ENCODE measurements around the gene PPP4R2.
"Not testable (repeated sequence)": the region's sequence is repeated elsewhere in the genome, so short reads cannot be mapped to it uniquely, and the experiment has no call there.

The PPP4R2 gene

GRCh38 chr3:72982609-72983366 lies 13.8 kb upstream of the PPP4R2 start:
- H3K4me3 ChIP-seq (ENCODE audit: low read length): no peak overlapping the region

GRCh38 chr3:72985576-72985975 lies 11.0 kb upstream of the PPP4R2 start:
- H3K9ac ChIP-seq (ENCODE audit: low read depth, low read length): no peak overlapping the region
- H3K4me2 ChIP-seq (ENCODE audit: low read length): no peak overlapping the region
- H3K4me1 ChIP-seq (ENCODE audit: control insufficient read depth, insufficient read depth, low read length): no peaks in the 10 kb centered on the region
- no peak overlapping the region for H3K4me3 ChIP-seq (ENCODE audit: low read length)
- H3K27me3 ChIP-seq (ENCODE audit: control insufficient read depth, insufficient read depth, low read length): no peaks in the 10 kb centered on the region
- no peaks in the 10 kb centered on the region for H3K9me3 ChIP-seq (replicated peaks; ENCODE audit: low read length)
- no peaks in the 10 kb centered on the region for H3K36me3 ChIP-seq (ENCODE audit: insufficient read depth, low read length)

More at GRCh38 chr3:72982609-72983366, 13.8 kb upstream of the PPP4R2 start:
- H3K4me2 ChIP-seq (ENCODE audit: low read length): no peak overlapping the region
- no peaks in the 10 kb centered on the region for H3K4me1 ChIP-seq (ENCODE audit: control insufficient read depth, insufficient read depth, low read length)
- H3K9ac ChIP-seq (ENCODE audit: low read depth, low read length): no peak overlapping the region
- no peaks in the 10 kb centered on the region for H3K27me3 ChIP-seq (ENCODE audit: control insufficient read depth, insufficient read depth, low read length)
- no peaks in the 10 kb centered on the region for H3K36me3 ChIP-seq (ENCODE audit: insufficient read depth, low read length)
- no peaks in the 10 kb centered on the region for H3K9me3 ChIP-seq (replicated peaks; ENCODE audit: low read length)

- H3K4me2 ChIP-seq (ENCODE audit: low read length): no peak overlapping the region
- H3K9ac ChIP-seq (ENCODE audit: low read depth, low read length): no peak overlapping the region
- H3K36me3 ChIP-seq (ENCODE audit: insufficient read depth, low read length): no peaks in the 10 kb centered on the region
- H3K9me3 ChIP-seq (replicated peaks; ENCODE audit: low read length): no peaks in the 10 kb centered on the region
- no peak overlapping the region for H3K4me3 ChIP-seq (ENCODE audit: low read length)
- no peaks in the 10 kb centered on the region for H3K4me1 ChIP-seq (ENCODE audit: control insufficient read depth, insufficient read depth, low read length)
- H3K27me3 ChIP-seq (ENCODE audit: control insufficient read depth, insufficient read depth, low read length): no peaks in the 10 kb centered on the region
Observed at GRCh38 chr3:72990701-72991395, 5.8 kb upstream of the PPP4R2 start.

GRCh38 chr3:72991522-72991921 lies 5.1 kb upstream of the PPP4R2 start:
- H3K27me3 ChIP-seq (ENCODE audit: control insufficient read depth, insufficient read depth, low read length): no peaks in the 10 kb centered on the region
- H3K9ac ChIP-seq (ENCODE audit: low read depth, low read length): no peak overlapping the region
- H3K4me2 ChIP-seq (ENCODE audit: low read length): no peak overlapping the region
- H3K36me3 ChIP-seq (ENCODE audit: insufficient read depth, low read length): no peaks in the 10 kb centered on the region
- H3K4me1 ChIP-seq (ENCODE audit: control insufficient read depth, insufficient read depth, low read length): peaks cover 4% of the 10 kb centered on the region
- no peak overlapping the region for H3K4me3 ChIP-seq (ENCODE audit: low read length)
- H3K9me3 ChIP-seq (replicated peaks; ENCODE audit: low read length): no peaks in the 10 kb centered on the region

- H3K9me3 ChIP-seq (replicated peaks; ENCODE audit: low read length): no peaks in the 10 kb centered on the region
- no peaks in the 10 kb centered on the region for H3K27me3 ChIP-seq (ENCODE audit: control insufficient read depth, insufficient read depth, low read length)
- H3K4me1 ChIP-seq (ENCODE audit: control insufficient read depth, insufficient read depth, low read length): peaks cover 4% of the 10 kb centered on the region
- H3K9ac ChIP-seq (ENCODE audit: low read depth, low read length): no peak overlapping the region
- no peaks in the 10 kb centered on the region for H3K36me3 ChIP-seq (ENCODE audit: insufficient read depth, low read length)
- no peak overlapping the region for H3K4me3 ChIP-seq (ENCODE audit: low read length)
- no peak overlapping the region for H3K4me2 ChIP-seq (ENCODE audit: low read length)
Observed at GRCh38 chr3:72993391-72993790, 3.2 kb upstream of the PPP4R2 start.

GRCh38 chr3:72995337-72995736 lies 1.3 kb upstream of the PPP4R2 start:
- Histone ChIP-seq H3K36me3 (ENCODE audit: insufficient read depth, low read length) (peaks cover 7% of the 10 kb centered on the region), H3K9ac (ENCODE audit: low read depth, low read length) (no peak overlapping the region), H3K27me3 (ENCODE audit: control insufficient read depth, insufficient read depth, low read length) (no peaks in the 10 kb centered on the region), H3K4me1 (ENCODE audit: control insufficient read depth, insufficient read depth, low read length) (peaks cover 19% of the 10 kb centered on the region), H3K4me3 (ENCODE audit: low read length) (no peak overlapping the region), H3K4me2 (ENCODE audit: low read length) (no peak overlapping the region), H3K9me3 (replicated peaks; ENCODE audit: low read length) (no peaks in the 10 kb centered on the region)

- H3K27me3 ChIP-seq (ENCODE audit: control insufficient read depth, insufficient read depth, low read length): no peaks in the 10 kb centered on the region
- peaks cover 26% of the 10 kb centered on the region for H3K4me1 ChIP-seq (ENCODE audit: control insufficient read depth, insufficient read depth, low read length)
- peak overlapping the region; percentile 97 for H3K4me3 ChIP-seq (ENCODE audit: low read length)
- H3K4me2 ChIP-seq (ENCODE audit: low read length): peak overlapping the region; percentile 92
- peaks cover 12% of the 10 kb centered on the region for H3K36me3 ChIP-seq (ENCODE audit: insufficient read depth, low read length)
- H3K9ac ChIP-seq (ENCODE audit: low read depth, low read length): peak overlapping the region; percentile 96
- H3K9me3 ChIP-seq (replicated peaks; ENCODE audit: low read length): no peaks in the 10 kb centered on the region
Observed at GRCh38 chr3:72996121-72996472, 514 bp upstream of the PPP4R2 start.

GRCh38 chr3:72997421-72997961 lies 880 bp downstream of the PPP4R2 start:
- peaks cover 17% of the 10 kb centered on the region for H3K36me3 ChIP-seq (ENCODE audit: insufficient read depth, low read length)

GRCh38 chr3:72998466-72998865 lies 1.9 kb downstream of the PPP4R2 start:
- Histone ChIP-seq H3K4me1 (ENCODE audit: control insufficient read depth, insufficient read depth, low read length) (peaks cover 31% of the 10 kb centered on the region), H3K9ac (ENCODE audit: low read depth, low read length) (peak overlapping the region; percentile 96), H3K9me3 (replicated peaks; ENCODE audit: low read length) (no peaks in the 10 kb centered on the region)

More at GRCh38 chr3:72997421-72997961, 880 bp downstream of the PPP4R2 start:
- Histone ChIP-seq H3K27me3 (ENCODE audit: control insufficient read depth, insufficient read depth, low read length) (no peaks in the 10 kb centered on the region), H3K9me3 (replicated peaks; ENCODE audit: low read length) (no peaks in the 10 kb centered on the region), H3K4me3 (ENCODE audit: low read length) (peak overlapping the region; percentile 97), H3K4me2 (ENCODE audit: low read length) (peak overlapping the region; percentile 87), H3K4me1 (ENCODE audit: control insufficient read depth, insufficient read depth, low read length) (peaks cover 31% of the 10 kb centered on the region), H3K9ac (ENCODE audit: low read depth, low read length) (peak overlapping the region; percentile 96)

GRCh38 chr3:72999951-73000350 lies 3.3 kb downstream of the PPP4R2 start:
- Histone ChIP-seq H3K4me3 (ENCODE audit: low read length) (peak overlapping the region; percentile 97), H3K4me2 (ENCODE audit: low read length) (peak overlapping the region; percentile 87), H3K4me1 (ENCODE audit: control insufficient read depth, insufficient read depth, low read length) (peaks cover 31% of the 10 kb centered on the region), H3K27me3 (ENCODE audit: control insufficient read depth, insufficient read depth, low read length) (no peaks in the 10 kb centered on the region), H3K9ac (ENCODE audit: low read depth, low read length) (peak overlapping the region; percentile 96), H3K36me3 (ENCODE audit: insufficient read depth, low read length) (peaks cover 26% of the 10 kb centered on the region), H3K9me3 (replicated peaks; ENCODE audit: low read length) (no peaks in the 10 kb centered on the region)

More at GRCh38 chr3:72998466-72998865, 1.9 kb downstream of the PPP4R2 start:
- peak overlapping the region; percentile 97 for H3K4me3 ChIP-seq (ENCODE audit: low read length)
- peak overlapping the region; percentile 87 for H3K4me2 ChIP-seq (ENCODE audit: low read length)
- H3K36me3 ChIP-seq (ENCODE audit: insufficient read depth, low read length): peaks cover 21% of the 10 kb centered on the region
- no peaks in the 10 kb centered on the region for H3K27me3 ChIP-seq (ENCODE audit: control insufficient read depth, insufficient read depth, low read length)

- not testable (repeated sequence) for H3K27me3 ChIP-seq (ENCODE audit: control insufficient read depth, insufficient read depth, low read length); H3K4me2 ChIP-seq (ENCODE audit: low read length); H3K9me3 ChIP-seq (replicated peaks; ENCODE audit: low read length); H3K4me3 ChIP-seq (ENCODE audit: low read length); H3K9ac ChIP-seq (ENCODE audit: low read depth, low read length)
- Histone ChIP-seq H3K36me3 (ENCODE audit: insufficient read depth, low read length) (peaks cover 44% of the 10 kb centered on the region), H3K4me1 (ENCODE audit: control insufficient read depth, insufficient read depth, low read length) (peaks cover 27% of the 10 kb centered on the region)
Observed at GRCh38 chr3:73003050-73003449, 6.4 kb downstream of the PPP4R2 start.

All from skeletal muscle satellite cell (primary cell).